Measurements from ENCODE around the gene EPS8. TPM values are rescaled to one million over a fixed set of nuclear protein-coding genes. Genes with fewer than 3 reads are reported as not detected.
A peak's percentile ranks its signal among the peaks of the same experiment; 100 is the strongest.

The EPS8 gene
- total and polyA plus RNA-seq, 7 donors = 7.9 to 16.9 (median 12.9) TPM

- Histone ChIP-seq H3K4me1 (peaks cover 19% of the 10 kb centered on the region), H3K9me3 (no peaks in the 10 kb centered on the region), H3K27me3 (ENCODE audit: insufficient read depth in 3 of 3, low read length in 2 of 3) (no peaks in the 10 kb centered on the region), H3K36me3 (ENCODE audit: insufficient read depth in 1 of 2, low read depth in 1 of 2) (peaks cover 0 to 10% of the 10 kb centered on the region in 2 donors), H3K27ac (peak overlapping the region; percentile 70), H3K4me3 (no peak overlapping the region)
- no peak for TF ChIP-seq CTCF (IDR thresholded peaks at IDR 0.05)
- 46 to 48% (median 47%) methylated on average over 6 of the region's 6 CpGs for WGBS, 3 donors
- intact Hi-C loops (cut with DNase I) = no loop called here
- DNase-seq (no peak), ATAC-seq (peak in 1 of 4 donors; percentile 46)
These were observed 158.0 kb downstream of the EPS8 start for GRCh38 chr12:15631007-15631715.

- intact Hi-C loops (cut with DNase I) = no loop called here
- Histone ChIP-seq H3K4me1 (peaks cover 19% of the 10 kb centered on the region), H3K27me3 (ENCODE audit: insufficient read depth in 3 of 3, low read length in 2 of 3) (no peaks in the 10 kb centered on the region), H3K4me3 (no peak overlapping the region), H3K9me3 (no peaks in the 10 kb centered on the region), H3K36me3 (ENCODE audit: insufficient read depth in 1 of 2, low read depth in 1 of 2) (peaks cover 0 to 10% of the 10 kb centered on the region in 2 donors), H3K27ac (peak overlapping the region; percentile 70)
- ATAC-seq (no peak), DNase-seq (no peak)
- 66 to 74% (median 73%) methylated on average over 3 of the region's 3 CpGs for WGBS, 3 donors
- TF ChIP-seq CTCF (IDR thresholded peaks at IDR 0.05) = no peak
These were observed 159.4 kb downstream of the EPS8 start for GRCh38 chr12:15629761-15630160.

- peak; percentile 75 to 96 (median 93) for ATAC-seq
- intact Hi-C loops (cut with DNase I) = no loop called here
- H3K4me3 ChIP-seq = peak overlapping the region; percentile 4
These were observed 160.1 kb downstream of the EPS8 start for GRCh38 chr12:15629108-15629507.

GRCh38 chr12:15627995-15628945 lies 160.9 kb downstream of the EPS8 start:
- intact Hi-C loops (cut with DNase I) = no loop called here

More at GRCh38 chr12:15629108-15629507, 160.1 kb downstream of the EPS8 start:
- Histone ChIP-seq H3K27me3 (ENCODE audit: insufficient read depth in 3 of 3, low read length in 2 of 3) (no peaks in the 10 kb centered on the region), H3K27ac (peak overlapping the region; percentile 70), H3K36me3 (ENCODE audit: insufficient read depth in 1 of 2, low read depth in 1 of 2) (peaks cover 0 to 13% of the 10 kb centered on the region in 2 donors), H3K9me3 (no peaks in the 10 kb centered on the region), H3K4me1 (peaks cover 19% of the 10 kb centered on the region)
- DNase-seq = peak; percentile 22 to 57
- 8 to 18% (median 10%) methylated on average over 5 of the region's 5 CpGs for WGBS, 3 donors
- no peak for TF ChIP-seq CTCF (IDR thresholded peaks at IDR 0.05)

More at GRCh38 chr12:15627995-15628945, 160.9 kb downstream of the EPS8 start:
- 46 to 68% (median 47%) methylated on average over 4 of the region's 4 CpGs for WGBS, 3 donors
- DNase-seq (no peak), ATAC-seq (peak in 2 of 4 donors; percentile 39 to 59)
- Histone ChIP-seq H3K4me3 (peak overlapping the region; percentile 16), H3K9me3 (no peaks in the 10 kb centered on the region), H3K4me1 (peaks cover 19% of the 10 kb centered on the region), H3K27ac (peak overlapping the region; percentile 70), H3K27me3 (ENCODE audit: insufficient read depth in 3 of 3, low read length in 2 of 3) (no peaks in the 10 kb centered on the region), H3K36me3 (ENCODE audit: insufficient read depth in 1 of 2, low read depth in 1 of 2) (peaks cover 0 to 22% of the 10 kb centered on the region in 2 donors)
- TF ChIP-seq CTCF (IDR thresholded peaks at IDR 0.05) = no peak
